SKM-1 (cell line): ENCODE data around the gene KRT33B.
"Not testable (repeated sequence)": the region's sequence is repeated elsewhere in the genome, so short reads cannot be mapped to it uniquely, and the experiment has no call there.

Experiments
- DNase-seq: peaks from one replicate; lab custom pipeline; 2025; ENCODE audit not compliant: unreplicated experiment; lab: John Stamatoyannopoulos, UW

Gene KRT33B

DNA sequence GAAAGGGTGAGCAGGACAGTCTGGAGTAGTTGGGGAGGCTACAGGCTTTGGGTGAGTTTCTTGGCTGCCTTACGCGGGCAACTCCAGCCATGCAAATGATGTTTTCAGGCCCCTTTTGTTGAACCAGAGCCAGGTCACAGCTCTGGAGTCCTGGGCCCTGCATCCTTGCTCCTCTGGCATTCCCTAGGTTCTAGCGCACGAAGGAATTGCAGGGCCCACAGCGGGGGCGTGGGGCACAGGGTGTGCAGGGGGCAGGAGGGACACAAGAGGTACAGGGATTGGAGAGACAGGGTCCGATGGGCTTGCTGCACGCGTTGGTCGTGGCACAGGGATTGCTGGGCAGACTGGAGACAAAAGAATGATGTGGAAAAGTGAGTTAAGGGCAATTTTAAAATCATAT lies 24.2 kb upstream of the KRT33B start:
- no peak for DNase-seq

DNA sequence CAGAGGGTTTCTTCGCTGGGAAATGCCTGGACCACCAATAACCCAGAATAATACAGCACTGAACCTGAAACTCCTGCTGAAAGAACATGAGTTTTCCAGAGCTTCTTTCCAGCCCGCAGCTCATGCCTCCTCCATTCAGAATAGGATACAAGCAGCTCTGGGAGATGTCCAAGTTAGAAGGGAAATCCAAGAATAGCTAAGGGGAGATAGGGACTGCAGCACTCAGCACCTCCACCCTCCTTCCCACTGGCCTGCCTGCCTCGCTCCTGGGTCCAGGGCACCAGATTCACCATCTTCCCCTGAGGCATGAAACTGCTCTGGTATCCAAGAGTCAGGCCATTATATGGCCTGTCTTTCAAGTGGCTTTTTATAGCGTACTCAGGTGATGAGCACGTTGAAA lies 23.7 kb upstream of the KRT33B start:
- no peak for DNase-seq

DNA sequence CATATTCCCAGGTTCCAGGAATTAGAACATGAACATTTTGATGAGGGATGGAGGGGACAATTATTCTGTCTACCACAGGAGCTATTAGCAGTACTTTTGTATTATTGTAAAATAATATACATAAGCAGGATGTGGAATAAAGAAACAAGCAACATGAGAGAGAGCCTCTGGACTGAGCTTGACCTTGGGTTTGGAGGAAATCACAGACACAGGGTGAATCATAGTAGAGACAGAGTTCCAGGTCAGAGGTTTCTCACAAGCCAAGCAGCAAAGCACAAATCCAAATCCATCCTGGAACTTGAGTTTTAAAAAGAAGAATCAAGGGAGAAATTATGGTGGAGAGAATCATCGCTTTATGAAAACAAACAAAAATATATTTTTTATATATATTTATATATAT lies 22.7 kb upstream of the KRT33B start:
- no peak for DNase-seq

DNA sequence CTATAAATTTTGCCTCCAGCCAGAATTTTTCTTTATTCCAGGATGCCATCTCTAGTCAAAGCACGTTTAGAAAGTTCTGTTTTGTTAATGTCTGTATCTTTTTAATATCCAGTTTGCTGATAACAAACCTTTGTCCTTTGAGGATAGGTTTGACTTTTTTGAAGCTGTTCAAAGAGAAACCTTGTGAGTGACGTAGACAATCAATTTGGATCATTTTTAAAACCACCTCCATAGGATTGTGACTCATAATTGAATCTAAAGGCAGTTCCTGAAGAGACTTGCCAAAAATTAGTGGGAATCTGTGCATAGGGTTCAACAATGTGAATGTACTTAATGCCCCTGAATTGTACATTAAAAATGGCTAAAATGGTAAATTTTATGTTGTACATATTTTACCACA lies 21.9 kb upstream of the KRT33B start:
- no peak for DNase-seq

DNA sequence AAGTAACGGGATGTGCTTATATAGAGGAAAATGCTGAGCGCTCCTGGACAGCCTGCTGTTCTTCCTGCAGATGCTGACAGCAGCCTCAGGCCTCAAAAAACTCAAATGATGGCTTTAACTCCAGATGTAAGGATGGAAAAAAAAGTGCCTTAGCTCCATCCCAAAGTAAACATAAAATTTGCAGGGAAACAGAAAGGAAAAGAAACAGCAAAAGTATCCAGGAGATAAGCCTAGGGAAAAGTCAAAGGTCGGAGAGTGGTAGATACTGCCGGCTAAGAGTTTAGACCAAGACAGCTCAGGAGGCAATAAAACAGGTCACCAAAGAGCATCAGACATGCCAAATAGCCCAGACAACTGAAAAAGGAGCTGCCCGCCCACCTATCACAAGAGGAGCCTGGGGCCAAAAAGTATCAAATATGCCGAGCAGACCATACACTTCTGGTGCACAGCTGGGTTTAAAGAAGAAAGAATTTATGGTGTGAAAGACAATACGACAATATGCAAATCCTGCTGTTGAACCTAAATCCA lies 20.9 kb upstream of the KRT33B start:
- no peak for DNase-seq

GRCh38 chr17:41387670-41388069 lies 18.1 kb upstream of the KRT33B start:
- no peak for DNase-seq

DNA sequence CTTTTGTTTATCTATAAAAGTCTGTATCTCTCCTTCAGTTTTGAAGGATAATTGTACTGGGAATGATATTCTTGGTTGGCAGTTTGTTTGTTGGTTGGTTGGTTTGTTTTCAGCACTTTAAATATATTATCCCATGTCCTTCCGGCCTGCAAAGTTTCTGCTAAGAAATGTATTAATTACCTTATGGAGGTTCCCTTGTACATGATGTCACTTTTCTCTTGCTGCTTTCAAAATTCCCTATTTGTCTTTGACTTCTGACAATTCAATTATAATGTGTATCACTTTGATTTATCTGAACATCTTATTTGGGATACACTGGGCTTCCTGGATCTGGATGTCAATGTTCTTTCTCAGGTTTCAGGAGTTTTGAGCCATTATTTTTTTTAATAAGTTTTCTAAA lies 16.6 kb upstream of the KRT33B start:
- no peak for DNase-seq

DNA sequence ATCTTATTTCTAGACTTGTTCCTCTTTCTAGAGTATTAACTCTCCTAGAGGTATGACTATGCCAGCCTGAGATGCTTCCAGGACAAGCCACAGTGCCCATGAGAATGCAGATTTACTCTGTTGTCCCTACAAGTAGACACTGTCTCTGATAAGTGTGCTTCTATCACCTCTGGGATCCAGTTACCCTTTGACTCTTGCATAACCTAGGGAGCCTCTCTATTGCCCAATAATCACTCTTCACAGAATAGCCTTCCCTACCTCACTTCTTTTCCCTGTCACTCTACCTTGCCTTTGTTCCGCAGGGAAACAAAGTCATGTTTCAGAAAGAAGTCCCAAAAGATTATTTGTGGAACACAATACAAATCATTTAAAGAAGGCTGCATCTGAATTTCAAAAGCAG lies 14.1 kb upstream of the KRT33B start:
- no peak for DNase-seq

DNA sequence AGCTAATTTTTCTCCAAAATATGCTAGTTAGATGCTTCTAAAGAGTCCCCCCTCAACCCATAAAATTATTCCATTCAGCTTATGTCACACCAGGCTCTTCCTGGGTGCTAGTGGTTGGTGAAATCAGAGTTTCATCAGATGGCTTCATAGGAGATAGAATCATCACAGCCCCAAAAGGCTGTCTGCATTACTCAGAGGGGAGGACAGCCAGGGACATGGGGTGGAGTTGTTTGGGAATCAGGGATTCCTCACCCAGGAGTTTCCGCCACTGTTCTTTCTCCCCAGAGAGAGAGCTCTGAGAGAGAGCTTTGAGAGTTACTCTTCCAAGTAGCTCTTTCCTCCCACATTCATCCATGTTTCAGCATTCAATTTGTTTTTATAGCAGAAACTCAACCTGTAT lies 12.8 kb upstream of the KRT33B start:
- no peak for DNase-seq

DNA sequence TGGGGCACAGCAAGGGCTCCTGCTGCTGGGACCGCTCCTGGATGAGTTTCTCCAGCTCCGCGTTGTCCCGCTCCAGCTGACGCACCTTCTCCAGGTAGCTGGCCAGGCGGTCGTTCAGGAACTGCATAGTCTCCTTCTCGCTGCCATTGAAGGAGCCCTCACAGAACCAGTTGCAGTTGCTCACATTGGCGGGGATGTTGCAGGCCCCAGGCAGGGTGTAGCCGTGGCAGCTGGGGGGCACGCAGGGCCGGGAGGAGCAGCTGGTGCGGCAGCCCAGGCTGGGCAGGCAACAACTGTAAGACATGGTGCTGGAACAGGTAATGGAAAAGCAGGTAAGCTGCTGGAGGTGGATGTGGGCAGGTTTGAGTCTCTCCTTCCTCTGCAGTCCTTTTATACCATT lies 12.3 kb upstream of the KRT33B start, which contains the start of gene KRT34:
TSS of gene KRT34 (minus strand) at position 364 of the 400 bp plus-strand sequence. CDS start at position 304, 60 bp downstream.
- not testable (repeated sequence) for DNase-seq

DNA sequence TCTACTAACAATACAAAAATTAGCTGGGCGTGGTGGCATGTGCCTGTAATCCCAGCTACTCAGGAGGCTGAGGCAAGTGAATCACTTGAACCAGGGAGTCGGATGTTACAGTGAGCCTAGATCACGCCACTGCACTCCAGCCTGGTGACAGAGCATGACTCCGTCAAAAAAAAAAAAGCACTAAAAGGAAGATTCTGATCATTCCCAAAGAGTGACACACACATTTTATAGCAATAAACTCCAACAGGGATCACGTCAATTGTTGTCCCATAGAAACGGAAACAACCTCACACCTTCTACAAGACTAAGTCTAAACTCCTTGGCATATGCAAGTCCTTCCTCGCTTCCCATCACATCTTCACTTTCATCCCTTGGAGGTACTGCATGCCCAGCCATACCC lies 10.5 kb upstream of the KRT33B start:
- DNase-seq, result not testable (repeated sequence)

GRCh38 chr17:41377546-41377945 lies 7.9 kb upstream of the KRT33B start:
- DNase-seq, result no peak

- no peak for DNase-seq
Observed at GRCh38 chr17:41369023-41369422, 590 bp downstream of the KRT33B start.

- no peak for DNase-seq
Observed at GRCh38 chr17:41367426-41368075, 2.1 kb downstream of the KRT33B start.

- no peak for DNase-seq
Observed at GRCh38 chr17:41366070-41366469, 3.5 kb downstream of the KRT33B start.

DNA sequence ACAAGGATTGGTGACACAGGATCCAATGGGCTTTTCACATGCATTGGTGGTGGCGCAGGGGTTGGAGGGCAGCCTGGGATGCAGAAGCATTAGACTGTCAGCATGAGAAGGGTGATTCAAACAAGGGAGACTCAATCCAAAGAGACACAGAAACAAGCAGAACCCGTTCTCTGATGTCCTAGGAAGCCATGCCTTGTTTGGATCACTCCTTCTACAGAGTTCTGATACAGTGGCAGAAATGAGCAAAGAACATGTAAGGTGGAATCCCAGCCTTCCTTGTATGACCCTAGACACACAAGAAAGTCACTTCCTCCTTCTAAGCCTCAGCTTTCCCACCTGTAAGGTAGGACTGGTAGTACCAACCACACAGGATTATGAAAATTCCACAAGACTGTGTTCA lies 5.7 kb downstream of the KRT33B start:
- DNase-seq, result no peak

- no peak for DNase-seq
Observed at GRCh38 chr17:41360296-41360995, 9.2 kb downstream of the KRT33B start.

GRCh38 chr17:41354536-41354935 lies 15.1 kb downstream of the KRT33B start:
- DNase-seq, result peak; percentile 55

DNA sequence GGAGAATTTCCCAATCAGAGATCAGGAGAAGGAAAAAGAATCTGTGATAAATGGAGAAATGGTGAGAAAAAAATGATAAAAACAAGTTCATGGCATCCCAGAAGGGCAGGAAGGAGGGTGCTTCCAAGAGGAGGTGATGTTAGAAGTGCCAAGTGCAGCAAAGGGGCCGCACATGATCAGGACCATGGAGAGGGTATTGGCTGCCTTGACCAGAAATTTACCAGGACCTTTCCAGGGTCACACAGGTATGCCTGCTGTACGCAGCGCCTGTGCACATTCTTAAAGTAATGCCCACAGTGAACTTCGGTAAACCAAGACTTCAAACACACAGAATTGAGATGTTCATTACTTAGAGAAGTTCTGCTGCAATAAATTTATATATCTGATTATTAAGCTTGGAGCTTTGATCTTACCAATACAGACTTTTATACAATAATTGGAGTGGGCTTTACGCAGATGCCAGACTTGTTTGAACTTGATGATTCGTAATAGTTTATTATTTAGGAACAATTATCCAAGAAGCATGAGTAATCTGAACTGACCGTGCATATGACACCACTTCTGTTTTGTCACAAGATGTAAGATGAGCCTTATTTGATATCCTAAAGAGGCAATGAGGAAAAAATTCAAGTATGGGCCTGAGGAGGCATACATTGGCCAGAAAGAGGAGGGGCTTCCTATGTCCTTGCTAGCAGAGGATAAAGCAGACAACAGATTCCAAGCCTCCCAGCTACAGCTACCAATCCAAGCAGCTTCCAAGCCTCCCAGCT lies 16.8 kb downstream of the KRT33B start:
- DNase-seq, result no peak

GRCh38 chr17:41351177-41351576 lies 18.4 kb downstream of the KRT33B start:
- no peak for DNase-seq

DNA sequence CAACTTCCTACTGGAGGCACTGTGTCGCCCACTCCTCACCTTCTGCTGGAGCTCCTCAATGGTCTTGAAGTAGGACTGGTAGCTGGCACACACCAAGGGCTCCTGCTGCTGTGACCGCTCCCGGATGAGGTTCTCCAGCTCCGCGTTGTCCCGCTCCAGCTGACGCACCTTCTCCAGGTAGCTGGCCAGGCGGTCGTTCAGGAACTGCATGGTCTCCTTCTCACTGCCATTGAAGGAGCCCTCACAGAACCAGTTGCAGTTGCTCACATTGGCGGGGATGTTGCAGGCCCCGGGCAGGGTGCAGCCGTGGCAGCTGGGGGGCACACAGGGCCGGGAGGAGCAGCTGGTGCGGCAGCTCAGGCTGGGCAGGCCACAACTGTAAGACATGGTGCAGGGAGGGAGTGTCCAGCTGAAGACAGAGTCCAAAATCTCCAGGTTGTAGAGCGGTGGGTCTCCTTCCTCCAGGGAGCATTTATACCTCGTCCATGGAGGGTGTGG lies 19.2 kb downstream of the KRT33B start, which contains the start of gene KRT33A:
TSS of gene KRT33A (minus strand) at position 448 of the 498 bp plus-strand sequence. CDS start at position 387, 61 bp downstream.
- not testable (repeated sequence) for DNase-seq
